IPS DF 6.9 (cell line): ENCODE data around the gene OPCML.

Experiments used
- DNase-seq: peaks from one replicate; pipeline ENCODE4 v3.0.0-alpha.2; 2013; ENCODE audit warnings: low read depth, low spot score
- H3K27ac ChIP-seq: one replicate; pipeline ENCODE4 v1.5.1; 2013; ENCODE audit warnings: low read length, control low read depth
- H3K27me3 ChIP-seq: 2 replicates; pipeline ENCODE4 v1.6.1; 2013; ENCODE audit warnings: mild to moderate bottlenecking, low read length; ENCODE audit not compliant: control insufficient read depth, insufficient read depth
- H3K36me3 ChIP-seq: 2 replicates; pipeline ENCODE4 v1.6.1; 2013; ENCODE audit warnings: low read length; ENCODE audit not compliant: control insufficient read depth, insufficient read depth
- H3K4me1 ChIP-seq: 2 replicates; pipeline ENCODE4 v1.6.1; 2013; ENCODE audit warnings: low read length; ENCODE audit not compliant: control insufficient read depth, insufficient read depth
- H3K4me3 ChIP-seq: 2 replicates; pipeline ENCODE4 v1.5.1; 2013; ENCODE audit warnings: mild to moderate bottlenecking, low read length
- H3K9me3 ChIP-seq: 2 replicates; pipeline ENCODE4 v1.6.1; 2013; ENCODE audit warnings: low read length, inconsistent platforms; ENCODE audit not compliant: control insufficient read depth, insufficient read depth
- WGBS: extraction: QIAGEN DNeasy Blood & Tissue Kit; methylation state at CpG from one replicate; pipeline ENCODE4 v1.1.7; 2013; ENCODE audit warnings: mixed read lengths, missing lambda C conversion rate; ENCODE audit not compliant: insufficient read length, insufficient coverage; 5-methylcytosine and 5-hydroxymethylcytosine counted together

OPCML gene

DNA sequence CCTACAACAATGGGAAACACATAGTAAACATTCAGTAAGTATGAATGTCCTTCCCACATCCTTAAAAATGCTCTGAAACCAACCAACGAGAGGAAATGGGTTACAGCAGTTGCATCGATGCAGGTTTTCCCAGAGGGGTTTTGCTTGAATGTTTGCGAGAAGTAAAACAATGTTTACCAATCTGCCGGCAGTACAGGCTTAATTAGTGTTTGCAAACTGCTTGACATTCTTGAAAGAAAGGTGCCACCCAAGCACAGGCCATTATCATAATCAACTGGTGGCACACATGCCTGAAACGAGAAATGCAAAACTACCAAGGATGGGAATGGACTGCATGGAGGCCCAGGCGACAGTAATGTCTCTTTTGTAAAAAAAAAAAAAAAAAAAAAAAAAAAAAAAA, 27.1 kb upstream of the OPCML start:
- no peaks in the 10 kb centered on the region for H3K36me3 ChIP-seq
- no peak overlapping the region for H3K27ac ChIP-seq
- WGBS = no CpG with 5 or more reads among the region's 6 CpGs
- H3K27me3 ChIP-seq = no peaks in the 10 kb centered on the region
- peaks cover 2% of the 10 kb centered on the region; the same call in 1 of the 2 replicates for H3K4me1 ChIP-seq
- no peaks in the 10 kb centered on the region for H3K9me3 ChIP-seq
- H3K4me3 ChIP-seq = no peak overlapping the region
- DNase-seq = no peak

DNA sequence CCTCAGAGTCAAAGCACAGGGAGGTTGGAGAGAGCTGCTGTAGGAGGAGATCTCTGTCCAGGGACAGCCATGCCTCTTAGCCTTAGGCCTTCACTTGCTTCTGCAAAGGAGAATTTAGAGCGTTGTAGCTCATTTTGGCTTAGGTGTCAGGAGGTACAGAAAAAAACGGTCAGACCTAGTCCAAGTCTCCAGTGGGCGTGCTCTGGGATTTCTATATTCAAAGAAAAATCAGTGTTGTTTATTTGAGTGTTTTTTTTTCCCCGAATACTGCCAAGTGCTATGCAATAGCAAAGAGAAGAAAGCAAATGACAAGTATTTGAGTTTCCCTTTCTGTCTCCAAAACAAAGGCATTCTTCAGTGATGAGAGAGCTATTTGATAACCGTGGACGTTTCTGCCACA, 22.7 kb upstream of the OPCML start:
- Histone ChIP-seq H3K9me3 (no peaks in the 10 kb centered on the region), H3K4me3 (no peak overlapping the region), H3K4me1 (peaks cover 2% of the 10 kb centered on the region; the same call in 1 of the 2 replicates), H3K36me3 (no peaks in the 10 kb centered on the region), H3K27ac (no peak overlapping the region), H3K27me3 (no peaks in the 10 kb centered on the region)
- DNase-seq = no peak
- no CpG with 5 or more reads among the region's 6 CpGs for WGBS

DNA sequence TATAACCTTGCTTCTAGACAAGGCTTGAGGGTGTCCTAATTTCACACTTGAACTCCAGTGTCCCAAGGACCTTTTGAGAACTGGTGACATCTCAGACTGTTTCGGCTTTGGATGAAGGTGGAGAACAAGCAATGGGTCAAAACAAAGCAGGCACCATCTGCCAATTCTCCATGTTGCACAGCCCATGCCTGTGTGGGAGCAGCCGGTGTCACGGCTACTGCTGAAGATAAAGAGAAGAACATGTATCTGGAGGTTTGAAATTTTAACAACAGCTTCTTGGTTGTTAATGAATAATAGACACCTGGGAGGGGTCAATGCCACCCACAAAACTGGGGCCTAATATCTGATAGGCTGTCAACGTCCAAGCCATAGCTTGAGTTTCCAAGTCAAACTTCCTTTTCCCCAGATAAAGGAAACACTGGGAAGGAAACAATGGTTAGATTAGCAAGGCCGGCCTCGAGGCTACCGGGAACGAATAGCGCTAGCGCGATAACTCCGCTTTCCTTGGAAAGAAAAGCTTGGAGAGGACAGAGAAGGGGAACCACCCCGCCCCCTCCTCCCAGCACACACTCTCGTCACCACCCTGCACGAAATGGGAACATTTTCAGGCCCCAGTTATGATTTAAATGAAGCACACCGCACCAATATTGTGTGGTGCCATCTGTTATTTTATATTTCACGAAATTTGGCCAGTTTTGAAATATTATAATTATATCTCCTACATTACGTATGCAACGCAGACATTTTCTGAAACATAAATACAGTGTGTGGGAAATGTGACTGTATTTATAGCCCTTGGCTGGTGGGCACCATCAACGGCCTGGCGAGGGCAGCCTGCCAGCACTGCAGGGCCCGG, 21.8 kb upstream of the OPCML start:
- DNase-seq = no peak
- WGBS = no CpG with 5 or more reads among the region's 22 CpGs

DNA sequence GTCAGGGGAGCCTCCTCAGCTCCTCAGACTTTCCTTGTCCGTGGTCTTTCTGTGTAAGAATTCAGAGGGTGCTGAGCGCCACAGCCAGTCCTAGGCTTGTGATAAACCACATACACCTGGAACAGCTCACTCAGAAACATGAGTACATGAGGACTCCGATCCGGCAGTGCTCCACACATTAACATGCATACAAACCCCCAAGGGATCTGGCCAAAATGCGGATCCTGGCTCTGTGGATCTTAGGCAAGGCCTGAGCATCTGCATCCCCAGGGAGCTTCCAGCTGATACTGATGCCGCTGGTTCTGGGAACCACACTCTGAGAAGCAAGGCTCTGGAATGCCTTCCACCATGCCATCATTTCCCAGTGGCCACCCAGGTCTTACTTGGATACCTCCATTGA, 20.6 kb upstream of the OPCML start:
- WGBS = no CpG with 5 or more reads among the region's 6 CpGs
- no peak overlapping the region for H3K27ac ChIP-seq
- no peaks in the 10 kb centered on the region for H3K9me3 ChIP-seq
- no peaks in the 10 kb centered on the region for H3K36me3 ChIP-seq
- H3K4me3 ChIP-seq = no peak overlapping the region
- H3K27me3 ChIP-seq = no peaks in the 10 kb centered on the region
- no peak for DNase-seq
- peaks cover 2% of the 10 kb centered on the region; the same call in 1 of the 2 replicates for H3K4me1 ChIP-seq

More for the DNA sequence above, 21.8 kb upstream of the OPCML start:
- Histone ChIP-seq H3K4me3 (no peak overlapping the region), H3K4me1 (peaks cover 2% of the 10 kb centered on the region; the same call in 1 of the 2 replicates), H3K27me3 (no peaks in the 10 kb centered on the region), H3K36me3 (no peaks in the 10 kb centered on the region), H3K9me3 (no peaks in the 10 kb centered on the region), H3K27ac (no peak overlapping the region)

DNA sequence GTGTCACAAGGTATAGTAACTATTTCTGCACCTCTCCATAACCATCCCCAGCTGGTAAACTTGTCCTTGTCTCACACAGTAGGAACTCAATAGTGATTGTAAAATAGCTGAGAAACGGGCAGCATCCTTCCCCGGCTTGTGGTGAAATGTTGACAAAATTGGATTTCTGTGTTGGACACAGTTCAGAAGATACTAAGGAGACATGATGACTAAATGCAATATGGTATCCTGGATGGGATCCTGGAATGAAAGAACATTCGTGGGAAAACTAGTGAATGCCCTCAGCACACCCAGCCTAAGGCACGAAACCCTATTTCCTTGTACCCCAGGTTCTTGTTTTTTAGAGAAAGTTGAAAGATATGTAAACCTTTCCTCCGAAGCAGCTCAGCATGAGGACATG, 18.8 kb upstream of the OPCML start:
- Histone ChIP-seq H3K4me1 (peaks cover 4% of the 10 kb centered on the region), H3K4me3 (no peak overlapping the region), H3K27me3 (no peaks in the 10 kb centered on the region), H3K36me3 (no peaks in the 10 kb centered on the region), H3K27ac (no peak overlapping the region), H3K9me3 (no peaks in the 10 kb centered on the region)
- WGBS = no CpG with 5 or more reads among the region's 5 CpGs
- DNase-seq = no peak

DNA sequence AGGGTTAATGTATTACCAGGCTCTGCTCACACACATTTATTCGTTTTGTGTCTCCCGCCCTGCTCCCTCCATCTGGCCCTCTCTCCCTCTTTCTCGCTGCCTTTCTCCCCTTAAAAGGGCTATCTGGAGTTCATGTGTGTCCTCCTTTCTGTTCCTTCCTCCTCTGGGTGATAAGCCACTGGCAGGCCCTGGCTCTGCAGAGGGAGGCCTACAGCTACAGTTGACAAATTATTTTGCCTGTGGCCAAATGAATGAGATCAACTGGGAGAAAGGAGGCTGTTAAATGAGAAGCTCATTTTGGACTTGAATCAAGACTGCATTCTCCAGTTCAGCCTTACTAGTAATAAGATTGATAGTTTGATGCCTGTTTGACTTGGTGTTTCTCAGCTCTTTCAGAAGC, 17.5 kb upstream of the OPCML start:
- no peak overlapping the region for H3K4me3 ChIP-seq
- H3K4me1 ChIP-seq = peaks cover 5% of the 10 kb centered on the region
- H3K27me3 ChIP-seq = no peaks in the 10 kb centered on the region
- no peak for DNase-seq
- WGBS = no CpG with 5 or more reads among the region's 3 CpGs
- H3K27ac ChIP-seq = no peak overlapping the region
- H3K36me3 ChIP-seq = no peaks in the 10 kb centered on the region
- no peaks in the 10 kb centered on the region for H3K9me3 ChIP-seq

DNA sequence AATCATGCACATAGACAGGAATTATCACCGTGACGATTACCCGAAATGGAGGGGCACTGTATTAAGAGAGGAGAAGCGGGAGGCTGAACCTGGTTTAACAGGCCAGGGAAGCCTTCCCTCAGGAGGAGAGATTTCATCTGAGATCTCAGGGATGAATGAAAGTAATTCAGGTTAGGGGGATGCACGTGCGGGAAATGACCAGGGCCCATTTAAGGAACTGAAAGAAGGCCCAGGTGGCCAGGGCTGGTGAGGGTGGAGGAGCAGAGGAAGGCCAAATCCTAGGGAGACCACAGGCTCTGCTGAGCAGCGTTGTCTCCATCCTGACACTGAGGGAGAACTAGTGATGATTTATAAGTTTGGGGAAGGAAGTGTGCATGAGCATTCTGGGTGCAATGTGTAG, 16.3 kb upstream of the OPCML start:
- no CpG with 5 or more reads among the region's 7 CpGs for WGBS
- H3K4me1 ChIP-seq = peaks cover 4% of the 10 kb centered on the region
- no peak overlapping the region for H3K27ac ChIP-seq

DNA sequence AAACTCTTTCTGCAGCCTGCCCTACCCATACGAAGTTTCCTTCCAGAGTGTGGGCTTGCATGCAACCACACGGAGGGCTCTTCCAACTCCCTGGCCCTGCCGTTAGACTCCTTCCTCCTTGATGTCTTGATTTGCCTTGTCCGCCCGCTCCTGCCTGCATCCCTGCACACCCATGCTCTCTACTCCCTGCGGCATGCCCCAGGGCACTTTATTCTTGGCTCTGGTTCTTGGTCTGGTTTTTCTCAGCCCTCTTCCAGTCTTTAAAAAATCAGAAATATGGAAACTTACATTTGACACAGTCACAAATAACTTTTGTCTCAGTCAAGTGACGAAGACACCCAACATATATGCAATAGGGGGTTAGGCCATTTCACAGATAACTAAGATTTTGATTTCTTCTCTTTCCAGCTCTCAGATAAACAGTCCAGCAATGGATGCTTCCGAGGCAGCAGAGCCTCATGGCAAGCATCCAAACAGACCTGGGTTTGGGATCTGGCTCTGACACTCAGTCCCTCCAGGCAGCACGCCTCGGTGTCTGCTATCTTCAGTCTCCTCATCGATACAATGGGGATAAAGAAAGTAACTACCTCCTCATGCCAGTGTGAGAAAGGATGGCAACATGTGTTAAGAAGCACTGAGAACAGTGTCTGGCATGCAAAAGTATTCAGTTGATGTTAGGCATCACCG, 15.7 kb upstream of the OPCML start:
- H3K9me3 ChIP-seq = no peaks in the 10 kb centered on the region
- no peaks in the 10 kb centered on the region for H3K36me3 ChIP-seq
- WGBS = no CpG with 5 or more reads among the region's 12 CpGs
- no peak for DNase-seq
- H3K4me3 ChIP-seq = no peak overlapping the region
- peaks cover 4% of the 10 kb centered on the region for H3K4me1 ChIP-seq
- no peaks in the 10 kb centered on the region for H3K27me3 ChIP-seq
- H3K27ac ChIP-seq = no peak overlapping the region

More for the DNA sequence above, 16.3 kb upstream of the OPCML start:
- Histone ChIP-seq H3K9me3 (no peaks in the 10 kb centered on the region), H3K27me3 (no peaks in the 10 kb centered on the region), H3K36me3 (no peaks in the 10 kb centered on the region), H3K4me3 (no peak overlapping the region)
- DNase-seq = no peak

DNA sequence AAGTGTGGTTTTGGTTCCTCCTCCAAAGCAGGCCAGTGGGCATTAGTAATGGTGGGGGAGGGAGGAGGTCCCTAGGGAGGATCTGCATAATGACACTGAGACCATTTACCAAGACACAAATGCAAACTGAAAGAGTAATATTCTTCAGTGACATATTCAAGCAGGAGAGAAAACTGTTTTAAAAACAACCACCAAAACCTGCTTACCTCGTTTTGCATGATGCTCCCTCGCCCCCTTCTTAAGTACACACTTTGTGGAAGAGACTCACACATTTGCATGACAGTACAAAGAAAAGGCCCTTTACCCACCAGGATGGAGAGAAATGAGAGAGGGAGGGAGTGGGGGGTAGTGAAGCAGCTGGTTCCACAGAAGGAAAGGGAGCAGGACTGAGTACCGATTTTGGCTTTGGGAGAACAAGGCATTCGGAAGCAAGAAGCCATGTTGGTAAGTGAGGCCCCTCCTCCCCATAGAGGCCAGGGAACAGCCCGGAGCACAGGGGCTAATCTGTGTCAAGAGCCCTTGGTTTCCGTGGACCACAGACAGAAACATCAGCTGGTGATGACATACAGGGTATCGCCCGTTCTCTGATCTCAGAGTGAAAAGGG, 13.0 kb upstream of the OPCML start:
- no peak overlapping the region for H3K4me3 ChIP-seq
- H3K36me3 ChIP-seq = no peaks in the 10 kb centered on the region
- H3K27ac ChIP-seq = no peak overlapping the region
- DNase-seq = no peak
- peaks cover 9% of the 10 kb centered on the region for H3K4me1 ChIP-seq
- H3K27me3 ChIP-seq = no peaks in the 10 kb centered on the region
- H3K9me3 ChIP-seq = no peaks in the 10 kb centered on the region
- WGBS = no CpG with 5 or more reads among the region's 8 CpGs

DNA sequence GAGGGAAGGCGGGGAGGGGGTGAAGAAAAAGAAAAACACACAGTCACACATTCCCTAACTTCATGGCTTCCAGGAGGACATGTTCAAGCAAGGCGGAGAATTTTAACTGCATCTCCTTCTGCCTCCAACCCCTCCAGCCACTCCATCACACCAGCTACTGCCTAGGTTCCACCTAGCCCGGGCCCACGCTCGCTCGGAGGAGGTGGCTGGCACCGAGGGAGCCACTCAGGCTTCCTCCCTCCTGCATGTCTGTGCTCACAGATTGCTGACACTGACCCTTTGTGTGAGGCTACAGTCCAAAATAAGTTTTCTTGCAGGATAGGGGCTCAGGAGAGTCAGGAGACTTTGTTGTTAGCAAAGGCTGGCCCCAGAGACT, 9.4 kb upstream of the OPCML start:
- Histone ChIP-seq H3K27ac (peak overlapping the region; percentile 11), H3K4me3 (no peak overlapping the region), H3K36me3 (no peaks in the 10 kb centered on the region), H3K27me3 (no peaks in the 10 kb centered on the region), H3K4me1 (peaks cover 9% of the 10 kb centered on the region), H3K9me3 (no peaks in the 10 kb centered on the region)
- no CpG with 5 or more reads among the region's 7 CpGs for WGBS
- DNase-seq = no peak
